ENCODE data around the gene TMEM179. TPM values are rescaled to one million over a fixed set of nuclear protein-coding genes. Genes with fewer than 3 reads are reported as not detected.

Gene TMEM179
- total RNA-seq, 1 experiment from 2014 or later = 11.4 TPM

- no CpG with 5 or more reads among the region's 9 CpGs for WGBS (ENCODE audit: extremely low coverage, insufficient read length, low lambda C conversion rate)
- H3K27ac Mint-ChIP-seq = no peak overlapping the region
Measured at GRCh38 chr14:104552738-104553125, 51.8 kb downstream of the TMEM179 start.

More at GRCh38 chr14:104552738-104553125, 51.8 kb downstream of the TMEM179 start:
- Histone ChIP-seq H3K9ac (ENCODE audit: extremely low read depth, insufficient read length, low read length) (no peak overlapping the region), H3K79me1 (ENCODE audit: insufficient read depth, low read depth, low read length, poor library complexity, severe bottlenecking) (no peaks in the 10 kb centered on the region), H3K27ac (ENCODE audit: insufficient read length, low read depth, low read length) (no peak overlapping the region), H4K20me1 (ENCODE audit: control insufficient read depth, insufficient read depth, insufficient read length) (no peaks in the 10 kb centered on the region), H3K4me1 (ENCODE audit: insufficient read depth, low read length) (no peaks in the 10 kb centered on the region), H4K8ac (replicated peaks; ENCODE audit: insufficient read length, low read depth, low read length) (no peak overlapping the region), H2BK20ac (ENCODE audit: low read depth, low read length, poor library complexity, severe bottlenecking) (no peak overlapping the region), H3K18ac (ENCODE audit: insufficient read length, low read depth, low read length) (no peak overlapping the region), H3K14ac (ENCODE audit: insufficient read depth, low read length) (no peak overlapping the region), H3K4me2 (ENCODE audit: insufficient read depth, insufficient read length, low read length) (no peak overlapping the region), H2AK5ac (ENCODE audit: insufficient read length, low read length) (no peak overlapping the region), H3K79me2 (ENCODE audit: insufficient read depth, low read length) (no peaks in the 10 kb centered on the region), H4K91ac (ENCODE audit: insufficient read length, low read depth, low read length) (no peak overlapping the region), H4K5ac (ENCODE audit: insufficient read length, low read depth, low read length) (no peak overlapping the region), H3K23me2 (ENCODE audit: insufficient read length, low read depth, low read length, poor library complexity, severe bottlenecking) (no peaks in the 10 kb centered on the region), H2BK120ac (ENCODE audit: low read depth, low read length, poor library complexity, severe bottlenecking) (no peak overlapping the region), H2BK15ac (ENCODE audit: low read depth, low read length) (no peak overlapping the region), H2AFZ (ENCODE audit: low read length) (no peak overlapping the region), H3K27me3 (ENCODE audit: insufficient read depth, low read length) (no peaks in the 10 kb centered on the region), H3K4ac (ENCODE audit: low read depth, low read length) (no peak overlapping the region), H2BK12ac (ENCODE audit: insufficient read length, low read depth, low read length) (no peak overlapping the region), H3T11ph (ENCODE audit: low read length) (no peak overlapping the region), H3K56ac (ENCODE audit: insufficient read length, low read depth, low read length) (no peak overlapping the region), H3K23ac (ENCODE audit: insufficient read length, low read depth, low read length) (no peak overlapping the region), H2BK5ac (ENCODE audit: insufficient read length, low read length) (no peak overlapping the region), H3K9me3 (ENCODE audit: control insufficient read depth, low read depth, low read length) (no peaks in the 10 kb centered on the region)
- Mint-ChIP-seq H3K9me3 (peaks cover 0 to 6% of the 10 kb centered on the region in 2 experiments; a peak in 1 of 5 replicates), H3K36me3 (ENCODE audit: insufficient read depth in 1 of 3, low read depth in 3 of 3) (peaks cover 0 to 4% (median 0%) of the 10 kb centered on the region in 3 experiments; a peak in 1 of 7 replicates), H3K4me1 (peaks cover 10% of the 10 kb centered on the region in 2 experiments; a peak in 3 of 4 replicates), H3K27me3 (ENCODE audit: low read depth) (no peaks in the 10 kb centered on the region; the same call in none of the 2 replicates), H3K4me3 (no peak overlapping the region)
- no peak for DNase-seq
- TF ChIP-seq CTCF (conservative IDR thresholded peaks at IDR 0.05) = no peak

All from H9 (cell line).